SHP77 treated with DMSO at 0.1 percent for 48 hours (cell line): ENCODE results near the gene GLRX.

Experiments used
- DNase-seq: peaks from one replicate; lab custom pipeline; 2025; lab: John Stamatoyannopoulos, UW

The GLRX gene

GRCh38 chr5:95808686-95809413 lies 13.7 kb downstream of the GLRX start:
- no peak for DNase-seq

GRCh38 chr5:95808013-95808685 lies 14.4 kb downstream of the GLRX start:
- no peak for DNase-seq

GRCh38 chr5:95806687-95807086 lies 15.8 kb downstream of the GLRX start:
- no peak for DNase-seq

GRCh38 chr5:95804736-95805539 lies 17.6 kb downstream of the GLRX start:
- DNase-seq: no peak

GRCh38 chr5:95803271-95804148 lies 19.0 kb downstream of the GLRX start:
- DNase-seq: no peak

- DNase-seq: no peak
Measured at GRCh38 chr5:95801961-95802360, 20.6 kb downstream of the GLRX start.

GRCh38 chr5:95801532-95801931 lies 21.0 kb downstream of the GLRX start:
- DNase-seq: no peak

GRCh38 chr5:95800553-95800952 lies 22.0 kb downstream of the GLRX start:
- DNase-seq: no peak

- no peak for DNase-seq
Measured at GRCh38 chr5:95799191-95799835, 23.2 kb downstream of the GLRX start.

GRCh38 chr5:95798545-95798944 lies 24.0 kb downstream of the GLRX start:
- no peak for DNase-seq

- DNase-seq: no peak
Measured at GRCh38 chr5:95798048-95798447, 24.5 kb downstream of the GLRX start.

- DNase-seq: no peak
Measured at GRCh38 chr5:95797301-95797700, 25.2 kb downstream of the GLRX start.

- no peak for DNase-seq
Measured at GRCh38 chr5:95794070-95794516, 28.4 kb downstream of the GLRX start.

GRCh38 chr5:95791751-95792150 lies 30.8 kb downstream of the GLRX start:
- no peak for DNase-seq

- no peak for DNase-seq
Measured at GRCh38 chr5:95788493-95788892, 34.0 kb downstream of the GLRX start.

GRCh38 chr5:95786821-95787418 lies 35.6 kb downstream of the GLRX start:
- no peak for DNase-seq

- DNase-seq: no peak
Measured at GRCh38 chr5:95784514-95785302, 37.8 kb downstream of the GLRX start.

- DNase-seq: no peak
Measured at GRCh38 chr5:95783661-95784060, 38.9 kb downstream of the GLRX start.

- DNase-seq: no peak
Measured at GRCh38 chr5:95782181-95782580, 40.3 kb downstream of the GLRX start.

- peak; percentile 30 for DNase-seq
Measured at GRCh38 chr5:95781101-95781583, 41.4 kb downstream of the GLRX start.
